ENCODE measurements around the gene FOLR1. TPM values are rescaled to one million over a fixed set of nuclear protein-coding genes. Genes with fewer than 3 reads are reported as not detected.

FOLR1 gene
- total RNA-seq, 4 donors from 2014 or later: not detected

- no peak for TF ChIP-seq CTCF (IDR thresholded peaks at IDR 0.05; ENCODE audit: low read depth)
These were observed 3.7 kb upstream of the FOLR1 start for GRCh38 chr11:72188267-72188666.

DNA sequence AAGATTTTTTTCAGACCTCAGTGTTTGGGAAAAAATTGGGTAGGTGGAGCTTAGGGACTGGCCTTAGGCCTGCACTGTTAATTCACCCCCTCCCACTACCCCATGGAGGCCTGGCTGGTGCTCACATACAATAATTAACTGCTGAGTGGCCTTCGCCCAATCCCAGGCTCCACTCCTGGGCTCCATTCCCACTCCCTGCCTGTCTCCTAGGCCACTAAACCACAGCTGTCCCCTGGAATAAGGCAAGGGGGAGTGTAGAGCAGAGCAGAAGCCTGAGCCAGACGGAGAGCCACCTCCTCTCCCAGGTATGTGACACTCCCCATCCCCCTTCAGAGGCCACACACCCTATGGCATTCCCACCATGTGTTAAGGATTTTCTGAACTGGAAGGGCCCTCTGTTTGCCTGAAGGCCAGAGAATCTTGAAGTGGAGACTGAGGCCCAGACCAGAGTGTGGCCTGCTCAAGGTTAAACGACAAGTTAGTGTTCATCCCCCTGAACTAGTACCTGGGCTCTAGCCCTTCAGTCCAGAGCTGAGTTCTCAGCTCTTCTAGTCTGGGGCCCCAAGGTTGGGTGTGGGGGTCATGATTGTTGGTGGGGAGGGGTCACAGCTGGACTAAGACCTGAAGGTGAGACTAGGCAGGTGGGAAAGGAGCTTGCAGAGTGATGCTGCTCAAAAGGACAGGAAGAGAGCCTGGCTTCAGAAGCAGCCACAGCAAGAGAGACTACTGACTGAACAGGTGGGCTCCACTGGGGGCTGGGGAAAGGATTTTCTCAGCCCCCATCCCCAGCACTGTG is 2.3 kb upstream of the FOLR1 start:
- TF ChIP-seq CTCF (IDR thresholded peaks at IDR 0.05; ENCODE audit: low read depth): no peak

DNA sequence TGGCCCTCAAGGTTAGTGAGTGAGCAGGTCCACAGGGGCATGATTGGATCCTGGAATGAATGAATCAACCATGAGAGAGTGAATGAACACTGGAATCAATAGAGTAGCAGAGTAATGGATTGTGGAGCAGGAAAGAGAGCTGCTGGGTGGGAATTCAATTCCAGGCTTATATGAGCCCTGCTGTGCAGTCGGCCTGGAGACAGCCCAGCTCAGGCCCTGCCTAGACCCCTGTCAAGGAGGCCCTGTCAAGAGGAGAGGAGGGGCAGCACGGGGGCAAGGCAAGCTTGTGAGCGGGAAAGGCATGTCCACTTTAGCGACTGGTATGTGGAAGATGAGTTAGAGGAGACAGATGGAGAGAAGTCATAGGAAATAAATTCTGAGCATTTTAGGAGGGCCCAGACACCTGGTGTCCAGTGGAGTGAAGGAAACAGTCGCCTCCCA is 1.3 kb upstream of the FOLR1 start:
- TF ChIP-seq CTCF (IDR thresholded peaks at IDR 0.05; ENCODE audit: low read depth): no peak

DNA sequence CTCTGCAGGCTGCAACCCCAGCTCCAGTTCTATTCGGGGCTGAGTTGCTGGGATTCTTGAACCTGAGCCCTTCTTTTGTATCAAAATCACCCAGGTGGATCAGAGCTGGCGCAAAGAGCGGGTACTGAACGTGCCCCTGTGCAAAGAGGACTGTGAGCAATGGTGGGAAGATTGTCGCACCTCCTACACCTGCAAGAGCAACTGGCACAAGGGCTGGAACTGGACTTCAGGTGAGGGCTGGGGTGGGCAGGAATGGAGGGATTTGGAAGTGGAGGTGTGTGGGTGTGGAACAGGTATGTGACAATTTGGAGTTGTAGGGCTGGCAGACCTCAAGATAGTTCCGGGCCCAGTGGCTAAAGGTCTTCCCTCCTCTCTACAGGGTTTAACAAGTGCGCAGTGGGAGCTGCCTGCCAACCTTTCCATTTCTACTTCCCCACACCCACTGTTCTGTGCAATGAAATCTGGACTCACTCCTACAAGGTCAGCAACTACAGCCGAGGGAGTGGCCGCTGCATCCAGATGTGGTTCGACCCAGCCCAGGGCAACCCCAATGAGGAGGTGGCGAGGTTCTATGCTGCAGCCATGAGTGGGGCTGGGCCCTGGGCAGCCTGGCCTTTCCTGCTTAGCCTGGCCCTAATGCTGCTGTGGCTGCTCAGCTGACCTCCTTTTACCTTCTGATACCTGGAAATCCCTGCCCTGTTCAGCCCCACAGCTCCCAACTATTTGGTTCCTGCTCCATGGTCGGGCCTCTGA is 3.8 kb downstream of the FOLR1 start:
- TF ChIP-seq CTCF (IDR thresholded peaks at IDR 0.05; ENCODE audit: low read depth): no peak

DNA sequence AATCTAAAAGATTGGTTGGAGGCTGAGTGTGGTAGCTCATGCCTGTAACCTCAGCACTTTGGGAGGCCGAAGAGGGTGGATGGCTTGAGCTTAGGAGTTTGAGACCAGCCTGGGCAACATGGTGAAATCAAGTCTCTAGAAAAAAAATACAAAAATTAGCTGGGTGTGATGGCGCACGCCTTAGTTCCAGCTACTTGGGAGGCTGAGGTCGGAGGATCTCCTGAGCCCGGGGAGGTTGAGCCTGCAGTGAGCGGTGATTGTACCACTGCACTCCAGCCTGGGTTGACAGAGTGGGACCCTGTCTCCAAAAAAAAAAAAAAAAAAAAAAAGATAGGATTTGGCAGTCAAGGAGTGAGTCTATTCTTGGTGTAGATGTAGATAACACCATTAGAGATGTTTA is 10.6 kb downstream of the FOLR1 start:
- TF ChIP-seq CTCF (IDR thresholded peaks at IDR 0.05; ENCODE audit: low read depth): no peak

DNA sequence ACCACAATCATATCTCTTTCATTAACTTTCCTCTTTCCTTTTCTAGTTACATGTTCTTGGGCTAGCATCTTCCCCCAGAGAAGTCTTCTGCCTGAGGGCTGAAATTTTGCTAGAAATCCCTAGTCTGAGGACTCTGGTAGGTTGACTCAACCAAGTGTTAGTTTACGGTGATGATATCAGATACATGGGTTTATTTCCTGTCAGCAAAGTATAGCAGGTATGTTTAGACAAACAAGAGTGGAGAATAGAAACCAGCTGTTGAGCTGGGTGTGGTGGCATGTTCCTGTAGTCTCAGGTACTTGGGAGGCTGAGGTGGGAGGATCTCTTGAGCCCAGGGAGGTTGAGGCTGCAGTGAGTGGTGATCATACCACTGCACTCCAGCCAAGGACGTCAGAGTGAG is 11.2 kb downstream of the FOLR1 start:
- no peak for TF ChIP-seq CTCF (IDR thresholded peaks at IDR 0.05; ENCODE audit: low read depth)

DNA sequence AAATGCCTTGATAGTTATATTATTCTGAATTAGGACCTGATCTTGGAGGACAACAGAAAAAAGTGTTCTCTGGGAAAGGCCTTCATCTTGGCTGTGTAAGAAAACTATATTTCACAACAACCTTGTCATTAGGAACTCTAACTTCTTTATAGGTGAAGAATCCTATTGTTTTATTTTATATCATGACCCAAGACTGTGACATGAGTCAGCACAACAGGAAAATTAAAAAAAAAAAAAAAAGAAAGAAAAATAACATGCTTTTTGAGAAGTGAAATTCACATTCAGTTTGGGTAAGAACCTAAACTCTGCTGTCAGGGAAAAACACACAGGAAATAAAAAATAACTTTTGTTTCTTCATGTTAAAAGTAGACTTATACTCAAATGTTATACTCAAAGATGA is 12.9 kb downstream of the FOLR1 start:
- TF ChIP-seq CTCF (IDR thresholded peaks at IDR 0.05; ENCODE audit: low read depth): no peak

All from subcutaneous adipose tissue (tissue), 4 donors.